ENCODE data around the gene RAB6B.

The RAB6B gene

DNA sequence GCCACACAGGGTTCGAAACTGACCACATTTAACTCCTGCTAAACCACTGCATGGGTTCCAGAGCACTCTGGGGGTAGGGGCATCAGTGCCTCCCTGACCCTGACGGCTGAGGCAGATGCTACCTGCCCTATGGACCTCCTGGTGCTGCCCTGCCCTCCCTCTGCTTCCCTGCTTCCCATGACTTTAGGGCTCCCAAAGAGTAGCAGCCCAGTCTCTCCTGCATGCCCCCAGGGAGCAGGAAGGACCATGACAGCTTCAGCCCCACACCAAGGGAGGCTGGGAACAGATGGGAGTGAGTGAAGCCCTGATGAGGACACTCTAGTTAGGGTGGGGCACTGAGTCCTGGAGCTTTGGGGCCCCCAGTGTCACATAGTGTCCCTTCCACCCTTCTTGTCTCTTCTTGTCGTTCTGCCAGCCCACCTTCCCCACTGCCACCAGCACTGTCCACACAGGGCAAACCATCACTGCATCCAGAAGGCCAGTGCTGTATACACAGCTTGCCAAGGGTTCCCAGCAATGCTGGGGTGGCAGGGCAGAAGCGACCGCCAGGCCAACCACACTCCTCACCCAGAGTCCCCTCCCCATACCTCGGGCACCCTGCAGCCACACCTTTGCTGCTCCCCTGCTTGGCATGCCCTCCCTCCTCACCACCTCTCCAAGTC is 59.1 kb downstream of the RAB6B start:
- no peak for DNase-seq (ENCODE audit: low read depth in 3 of 3)

DNA sequence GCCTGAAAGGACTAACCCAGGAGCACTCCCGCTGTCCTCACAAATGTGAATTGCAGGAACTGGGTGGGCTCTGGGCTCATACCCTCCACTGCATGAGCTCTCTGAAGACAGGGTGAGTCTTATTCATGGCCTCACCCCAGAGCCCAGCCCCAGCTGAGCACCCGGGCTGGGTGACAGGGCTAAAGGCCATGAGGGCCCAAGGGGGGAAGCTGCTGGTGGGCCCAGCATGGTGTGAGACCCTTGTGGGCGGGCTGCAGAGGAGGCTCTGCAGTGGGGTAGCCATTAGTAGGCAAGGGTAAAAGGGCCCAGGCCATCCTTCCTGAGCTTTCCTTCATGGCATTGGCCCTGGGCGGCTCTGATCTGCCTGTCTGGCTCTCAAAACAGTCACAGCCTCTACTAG is 59.7 kb downstream of the RAB6B start:
- no peak for DNase-seq (ENCODE audit: low read depth in 3 of 3)

- DNase-seq (ENCODE audit: low read depth in 3 of 3): no peak
Observed at GRCh38 chr3:133835418-133835743, 60.3 kb downstream of the RAB6B start.

DNA sequence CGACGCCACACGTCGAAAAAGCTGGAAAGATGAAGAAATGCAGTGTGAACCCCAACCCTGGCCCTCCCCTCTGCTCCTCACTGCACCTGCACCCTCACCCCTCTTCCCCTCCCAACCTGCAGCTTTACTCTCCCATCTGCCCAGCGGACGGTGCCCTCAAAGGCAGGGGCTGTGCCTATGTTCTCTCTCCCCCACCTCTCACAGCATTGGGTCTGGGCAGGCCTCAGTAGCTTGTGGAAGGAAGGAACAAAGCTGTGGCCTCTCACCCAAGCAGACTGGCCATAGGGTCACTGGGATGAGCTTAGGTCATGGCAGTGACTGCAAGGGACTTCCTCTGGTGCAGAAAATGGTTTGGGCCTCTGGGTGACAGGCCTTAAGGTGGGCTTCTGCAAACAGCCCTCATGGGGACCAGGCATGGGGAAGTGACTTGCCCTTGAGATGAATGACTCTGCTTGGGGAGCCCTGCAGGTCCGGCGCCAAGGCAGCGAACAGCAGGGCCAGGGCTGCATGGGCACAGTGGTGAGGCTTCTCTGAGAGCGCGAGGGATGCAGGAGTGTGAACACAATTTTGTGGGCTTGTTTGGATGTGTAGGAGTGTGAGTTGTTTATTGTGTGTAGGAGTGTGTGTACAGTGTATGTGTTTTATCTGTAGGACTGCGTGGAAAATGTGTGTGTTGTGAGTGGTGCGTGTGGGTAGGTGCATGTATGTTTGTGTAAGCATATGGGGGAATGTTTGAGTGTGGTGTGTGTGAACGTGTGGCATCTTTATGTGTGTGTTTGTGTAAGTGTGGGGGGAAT is 60.9 kb downstream of the RAB6B start:
- no peak for DNase-seq (ENCODE audit: low read depth in 3 of 3)

DNA sequence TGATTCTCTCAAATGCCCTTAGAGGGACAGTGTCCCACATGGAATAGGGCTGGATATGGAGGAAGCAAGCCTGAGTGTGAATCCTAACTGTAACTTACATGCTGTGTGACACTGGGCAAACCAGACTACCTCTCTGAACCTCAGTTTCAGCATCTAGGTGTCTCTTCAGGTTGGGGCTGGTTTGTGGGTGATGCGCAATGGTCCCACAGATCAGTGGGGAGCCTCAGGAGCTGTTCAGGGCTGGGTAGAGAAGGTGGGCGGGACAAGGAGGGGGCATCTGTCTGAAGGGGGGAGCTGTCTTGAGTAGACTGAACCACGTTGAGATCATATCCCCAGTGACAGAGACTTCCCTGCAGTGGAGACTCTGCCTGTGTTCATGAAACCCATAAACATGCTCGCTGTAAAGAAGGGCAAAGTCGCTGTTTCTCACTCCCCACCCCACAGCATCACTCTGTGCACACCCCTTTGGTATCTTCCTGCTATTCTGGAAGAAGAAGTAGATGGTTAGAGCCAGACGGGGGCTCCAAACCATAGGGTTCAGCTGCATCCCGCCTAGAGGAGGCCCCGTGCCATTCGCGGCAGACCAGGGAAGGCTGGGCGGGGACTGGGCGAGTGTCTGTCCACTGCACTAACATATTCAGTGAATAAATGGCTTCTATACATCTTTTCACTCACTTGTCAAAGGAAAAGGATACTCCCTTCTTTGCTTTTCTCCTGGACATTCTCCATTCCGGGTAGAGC is 61.6 kb downstream of the RAB6B start:
- DNase-seq (ENCODE audit: low read depth in 3 of 3): no peak

GRCh38 chr3:133833267-133833666 is 62.4 kb downstream of the RAB6B start:
- no peak for DNase-seq (ENCODE audit: low read depth in 3 of 3)

- DNase-seq (ENCODE audit: low read depth in 3 of 3): no peak
Observed at GRCh38 chr3:133832802-133833144, 62.9 kb downstream of the RAB6B start.

GRCh38 chr3:133831966-133832801 is 63.5 kb downstream of the RAB6B start:
- DNase-seq (ENCODE audit: low read depth in 3 of 3): no peak

DNA sequence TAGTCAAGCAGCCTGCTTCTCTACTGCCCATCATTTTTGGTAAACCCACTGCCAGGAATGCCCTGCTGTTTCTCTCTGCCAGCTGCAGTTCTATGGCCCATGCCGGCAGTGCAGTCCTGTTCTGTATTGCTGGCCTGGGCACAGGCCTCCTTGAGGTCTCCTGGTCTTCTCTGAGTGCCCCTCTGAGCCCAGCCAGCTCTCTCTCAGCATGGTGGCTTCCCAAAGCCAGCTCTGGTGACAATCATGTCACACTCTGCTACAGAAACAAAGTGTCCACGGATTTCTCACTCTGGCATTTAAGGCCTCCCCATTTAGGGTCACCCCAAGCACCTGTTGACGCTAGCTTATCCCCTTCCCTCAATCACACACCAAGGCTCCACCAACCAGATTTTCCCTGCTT is 65.6 kb downstream of the RAB6B start:
- DNase-seq (ENCODE audit: low read depth in 3 of 3): no peak

- no peak for DNase-seq (ENCODE audit: low read depth in 3 of 3)
Observed at GRCh38 chr3:133829310-133829707, 66.4 kb downstream of the RAB6B start.

DNA sequence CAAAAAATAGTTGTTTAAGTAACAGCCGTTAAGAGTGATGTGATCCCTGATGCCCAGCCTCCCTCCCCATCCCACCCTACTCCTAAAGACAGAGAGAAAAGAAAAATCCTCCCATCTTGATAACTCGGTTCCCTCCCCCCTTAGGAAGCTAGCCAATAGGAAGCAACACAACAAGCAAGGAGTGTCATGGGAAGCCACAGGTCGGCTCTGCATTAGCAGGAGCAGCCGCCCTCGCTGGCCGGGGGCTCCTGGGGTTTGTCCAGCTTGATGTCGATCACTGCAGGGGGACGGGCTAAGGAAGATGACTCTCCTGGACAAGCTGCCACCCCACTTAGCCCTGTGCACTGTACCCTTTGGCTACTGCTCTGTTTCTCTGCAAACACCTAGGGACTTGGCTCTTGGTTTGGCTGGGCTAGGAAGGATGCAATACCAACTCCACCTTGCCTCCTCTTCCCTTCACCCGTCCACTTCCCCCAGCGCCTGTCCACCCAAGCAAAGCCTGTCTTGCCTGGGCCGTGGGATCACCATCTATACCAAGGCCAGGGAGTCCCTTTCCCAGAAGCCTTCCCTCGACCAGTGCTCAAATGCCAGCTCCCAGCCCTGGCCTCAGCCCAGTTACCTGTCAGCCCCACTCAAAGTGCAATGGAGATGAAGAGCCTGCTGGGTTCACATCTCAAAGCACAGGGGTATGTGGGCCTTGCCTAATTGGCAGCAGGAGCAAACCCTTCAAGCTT is 66.9 kb downstream of the RAB6B start:
- no peak for DNase-seq (ENCODE audit: low read depth in 3 of 3)

GRCh38 chr3:133827684-133828083 is 68.0 kb downstream of the RAB6B start:
- DNase-seq (ENCODE audit: low read depth in 3 of 3): no peak

- DNase-seq (ENCODE audit: low read depth in 3 of 3): no peak
Observed at GRCh38 chr3:133827136-133827535, 68.5 kb downstream of the RAB6B start.

GRCh38 chr3:133825969-133826727 is 69.5 kb downstream of the RAB6B start:
- DNase-seq (ENCODE audit: low read depth in 3 of 3): no peak

DNA sequence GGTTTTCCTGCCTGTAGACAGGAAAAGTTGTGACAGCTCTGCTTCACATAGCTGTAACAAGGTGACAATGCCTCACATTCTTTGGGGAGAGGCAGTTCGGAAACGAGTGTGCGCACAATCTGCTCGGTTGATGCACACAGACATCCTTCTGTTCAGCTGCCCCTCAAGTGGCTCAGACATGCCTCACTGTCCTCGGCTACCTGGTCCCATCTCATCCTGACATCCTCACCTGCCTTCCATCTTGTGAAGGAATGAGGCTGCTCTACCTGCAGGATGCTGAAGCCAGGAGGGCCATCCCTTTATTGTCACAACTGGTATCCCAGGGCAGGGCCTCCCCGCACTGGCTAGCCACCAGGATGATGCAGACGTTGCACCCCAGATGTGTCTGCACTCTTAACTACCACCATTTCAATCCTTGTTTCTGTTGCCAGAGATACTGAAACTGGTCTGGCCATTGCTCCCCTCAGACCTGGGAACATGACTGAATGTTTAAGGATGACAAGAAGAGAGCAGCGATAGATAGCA is 70.7 kb downstream of the RAB6B start:
- no peak for DNase-seq (ENCODE audit: low read depth in 3 of 3)

DNA sequence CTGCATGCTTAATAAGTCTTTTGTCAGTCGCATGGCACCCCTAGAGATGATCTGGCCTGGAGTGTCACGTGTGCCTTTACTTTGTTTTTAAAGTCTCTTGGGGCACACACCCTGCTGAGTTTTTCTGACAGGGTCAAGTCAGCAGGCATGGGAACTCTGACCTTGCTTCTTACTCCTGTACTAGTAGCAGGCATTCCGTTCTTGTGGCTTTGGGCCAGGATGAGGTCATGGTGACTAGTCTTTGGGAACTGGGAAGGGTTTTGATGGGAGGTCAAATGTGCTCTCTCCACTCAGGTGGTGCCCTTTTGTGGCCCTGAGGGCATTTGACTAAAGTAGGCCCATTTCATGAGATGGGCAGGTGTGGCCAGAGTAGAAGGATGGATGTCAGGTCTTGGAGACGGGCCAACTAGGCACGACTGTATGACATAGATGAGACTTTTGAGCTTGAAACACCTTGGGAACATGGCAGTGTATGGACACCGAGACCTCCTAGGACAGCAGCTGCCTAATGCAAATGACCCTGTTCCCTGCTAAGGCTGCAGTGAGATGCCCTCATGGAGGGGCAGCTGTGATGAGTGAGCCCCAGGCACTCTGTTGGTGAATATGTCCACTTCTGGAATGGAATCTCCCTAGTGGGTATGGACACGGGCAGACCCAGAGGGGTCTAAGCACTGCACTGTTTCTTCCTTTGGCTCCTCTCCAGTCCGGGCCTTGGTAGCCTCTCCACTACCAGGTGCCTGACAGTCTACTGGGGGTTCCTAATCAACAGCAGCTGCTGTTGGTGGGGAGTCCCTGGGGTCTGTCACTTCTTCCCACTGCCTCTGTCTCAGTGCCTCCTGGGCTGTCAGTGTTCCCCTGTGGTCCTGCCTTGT is 73.7 kb downstream of the RAB6B start:
- DNase-seq (ENCODE audit: low read depth in 3 of 3): no peak

GRCh38 chr3:133820889-133821675 is 74.6 kb downstream of the RAB6B start:
- DNase-seq (ENCODE audit: low read depth in 3 of 3): no peak

- DNase-seq (ENCODE audit: low read depth in 3 of 3): no peak
Observed at GRCh38 chr3:133820129-133820528, 75.6 kb downstream of the RAB6B start.

DNA sequence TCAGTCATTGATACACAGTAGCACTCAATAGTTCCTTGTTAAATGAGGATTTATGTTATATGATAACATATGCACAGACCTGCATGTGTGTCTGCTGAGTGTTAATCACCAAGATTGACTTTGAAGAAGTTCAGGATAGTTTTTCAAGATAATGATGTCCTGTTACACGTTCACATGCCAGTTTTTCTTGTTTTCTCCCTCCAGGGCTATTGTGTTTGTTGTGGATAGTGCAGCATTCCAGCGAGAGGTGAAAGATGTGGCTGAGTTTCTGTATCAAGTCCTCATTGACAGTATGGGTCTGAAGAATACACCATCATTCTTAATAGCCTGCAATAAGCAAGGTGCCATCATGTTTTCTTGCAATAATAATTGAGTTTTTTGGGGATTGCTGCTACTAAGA is 80.3 kb downstream of the RAB6B start:
- DNase-seq (ENCODE audit: low read depth in 3 of 3): no peak

Data from stimulated activated CD4-positive, alpha-beta T cell treated with anti-CD3 and anti-CD28 coated beads, TNF-alpha, amount 100 ng/mL, for 4 hours (primary cell).